Measurements from ENCODE around the gene IL34.
A peak's percentile ranks its signal among the peaks of the same experiment; 100 is the strongest.
"Not testable (repeated sequence)": the region's sequence is repeated elsewhere in the genome, so short reads cannot be mapped to it uniquely, and the experiment has no call there.

Gene IL34

DNA sequence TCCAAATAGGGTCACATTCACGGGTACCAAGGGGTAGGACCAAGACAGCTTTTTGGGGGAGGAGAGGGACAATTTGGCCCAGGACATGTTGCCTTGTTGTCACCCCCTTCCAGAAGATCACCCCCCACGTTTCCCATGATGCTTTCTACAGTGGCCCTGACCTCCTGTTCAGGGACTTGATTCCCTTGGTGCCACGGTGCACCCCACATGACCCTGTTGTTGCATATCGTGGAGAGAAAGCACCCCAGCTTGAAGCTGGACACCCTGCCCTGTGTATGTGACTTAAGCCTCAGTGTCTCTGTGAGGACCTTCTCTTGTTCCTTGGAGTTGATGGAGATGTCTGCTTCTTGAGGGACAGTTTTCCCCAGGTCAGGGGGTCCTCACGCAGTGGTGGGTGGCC is 12.6 kb downstream of the IL34 start:
- DNase-seq (ENCODE audit: low read depth): no peak

DNA sequence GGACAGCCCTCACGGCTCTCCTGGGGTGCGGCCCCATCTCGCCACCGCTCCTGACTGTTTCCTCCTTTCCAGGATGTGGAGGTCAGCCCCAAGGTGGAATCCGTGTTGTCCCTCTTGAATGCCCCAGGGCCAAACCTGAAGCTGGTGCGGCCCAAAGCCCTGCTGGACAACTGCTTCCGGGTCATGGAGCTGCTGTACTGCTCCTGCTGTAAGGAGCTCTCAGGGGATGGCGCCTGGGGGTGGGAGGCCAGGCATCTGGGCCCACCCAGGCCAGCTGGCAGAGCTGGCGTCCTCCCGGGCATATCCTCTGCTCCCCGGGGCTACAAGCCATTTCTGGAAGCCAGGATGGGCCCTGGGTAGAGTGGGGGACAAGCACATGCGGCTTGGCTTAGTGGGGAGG is 13.2 kb downstream of the IL34 start:
- no peak for DNase-seq (ENCODE audit: low read depth)

DNA sequence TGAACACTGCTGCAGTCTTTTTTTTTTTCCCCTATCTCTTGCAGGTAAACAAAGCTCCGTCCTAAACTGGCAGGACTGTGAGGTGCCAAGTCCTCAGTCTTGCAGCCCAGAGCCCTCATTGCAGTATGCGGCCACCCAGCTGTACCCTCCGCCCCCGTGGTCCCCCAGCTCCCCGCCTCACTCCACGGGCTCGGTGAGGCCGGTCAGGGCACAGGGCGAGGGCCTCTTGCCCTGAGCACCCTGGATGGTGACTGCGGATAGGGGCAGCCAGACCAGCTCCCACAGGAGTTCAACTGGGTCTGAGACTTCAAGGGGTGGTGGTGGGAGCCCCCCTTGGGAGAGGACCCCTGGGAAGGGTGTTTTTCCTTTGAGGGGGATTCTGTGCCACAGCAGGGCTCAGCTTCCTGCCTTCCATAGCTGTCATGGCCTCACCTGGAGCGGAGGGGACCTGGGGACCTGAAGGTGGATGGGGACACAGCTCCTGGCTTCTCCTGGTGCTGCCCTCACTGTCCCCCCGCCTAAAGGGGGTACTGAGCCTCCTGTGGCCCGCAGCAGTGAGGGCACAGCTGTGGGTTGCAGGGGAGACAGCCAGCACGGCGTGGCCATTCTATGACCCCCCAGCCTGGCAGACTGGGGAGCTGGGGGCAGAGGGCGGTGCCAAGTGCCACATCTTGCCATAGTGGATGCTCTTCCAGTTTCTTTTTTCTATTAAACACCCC is 13.8 kb downstream of the IL34 start:
- no peak for DNase-seq (ENCODE audit: low read depth)

DNA sequence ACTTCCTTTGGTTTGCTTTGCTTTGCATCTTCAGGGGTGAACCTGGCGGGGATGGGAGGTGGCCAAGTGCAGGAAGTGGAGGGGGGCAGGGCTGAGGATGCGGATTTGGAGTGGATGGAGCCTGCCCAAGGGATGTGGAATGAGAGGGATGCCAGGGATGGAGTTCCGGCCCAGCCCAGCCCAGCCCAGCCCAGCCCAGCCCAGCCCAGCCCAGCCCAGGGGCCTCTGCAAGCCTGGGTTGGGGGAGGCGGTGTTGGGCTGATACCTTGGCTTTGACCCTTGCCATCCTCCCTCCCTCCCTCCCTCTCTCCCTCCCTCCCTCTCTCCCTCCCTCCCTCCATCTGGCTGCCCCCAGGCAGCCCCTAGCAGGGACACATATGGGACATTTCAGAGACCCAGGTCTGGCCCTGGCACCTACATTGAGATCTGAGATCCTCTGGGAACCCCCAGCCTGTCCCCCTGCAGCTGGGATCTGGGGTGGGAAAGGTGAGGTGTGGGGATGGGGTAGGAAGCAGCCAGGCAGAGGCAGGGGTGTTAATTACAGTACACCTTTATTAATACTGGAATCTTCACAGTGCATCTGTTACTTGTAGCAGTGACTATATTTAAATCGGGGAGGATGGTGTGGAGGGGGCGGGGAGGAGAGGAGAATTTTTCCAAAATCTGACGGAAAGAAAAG is 14.5 kb downstream of the IL34 start:
- DNase-seq (ENCODE audit: low read depth): no peak

DNA sequence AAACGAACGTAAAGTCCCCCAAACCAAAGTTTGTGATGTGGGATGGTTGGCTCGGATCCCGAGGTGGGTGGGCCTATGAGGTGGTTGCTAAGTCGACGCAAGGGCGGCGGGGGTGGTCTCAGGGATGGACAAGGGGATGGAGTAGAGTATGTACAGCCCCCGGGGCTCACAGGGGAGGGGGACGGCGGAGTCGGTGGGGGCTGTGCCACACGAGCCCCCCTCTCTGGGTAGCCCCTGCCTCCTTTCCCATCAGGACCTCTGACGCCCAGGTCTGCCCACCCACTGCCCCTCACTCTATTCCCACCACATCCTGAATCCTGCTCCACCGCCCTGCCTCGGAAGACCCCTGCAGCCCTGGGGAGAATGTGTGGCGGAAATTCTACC is 15.2 kb downstream of the IL34 start:
- DNase-seq (ENCODE audit: low read depth): no peak

DNA sequence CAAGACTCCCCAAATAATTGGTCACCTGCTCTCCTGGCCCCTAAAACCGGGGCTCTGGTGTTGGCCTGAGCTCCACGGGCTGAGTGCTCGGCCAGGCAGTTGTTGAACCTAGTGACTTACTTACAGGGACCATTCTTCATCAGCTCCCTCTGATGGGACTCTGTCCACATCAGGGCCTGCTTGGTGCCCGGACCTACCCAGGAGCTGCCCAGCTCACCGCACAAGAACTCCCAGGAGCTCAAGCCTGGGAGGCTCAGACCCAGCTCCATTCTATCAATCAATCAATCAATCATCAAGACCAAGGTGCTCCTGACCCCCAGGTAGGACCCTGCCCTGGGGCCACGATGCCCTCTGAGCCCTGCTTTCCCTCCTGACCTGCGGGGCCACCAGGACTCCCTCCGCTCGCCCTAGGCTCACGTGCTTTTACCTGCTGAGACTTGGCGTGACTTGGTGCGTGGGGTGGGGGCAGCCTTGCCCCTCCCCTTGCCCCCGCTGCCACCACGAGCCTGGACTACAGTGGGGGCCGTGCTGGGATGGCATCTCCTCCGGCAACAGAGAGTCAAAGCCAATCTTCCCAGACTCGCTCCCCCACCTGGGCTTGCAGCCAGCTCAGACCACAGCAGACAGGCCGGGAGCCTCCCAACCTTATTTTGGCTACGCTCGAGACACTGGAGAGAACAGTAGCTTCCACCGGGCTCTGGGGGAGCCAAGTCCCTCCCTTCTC is 15.7 kb downstream of the IL34 start:
- DNase-seq (ENCODE audit: low read depth): peak; percentile 52

DNA sequence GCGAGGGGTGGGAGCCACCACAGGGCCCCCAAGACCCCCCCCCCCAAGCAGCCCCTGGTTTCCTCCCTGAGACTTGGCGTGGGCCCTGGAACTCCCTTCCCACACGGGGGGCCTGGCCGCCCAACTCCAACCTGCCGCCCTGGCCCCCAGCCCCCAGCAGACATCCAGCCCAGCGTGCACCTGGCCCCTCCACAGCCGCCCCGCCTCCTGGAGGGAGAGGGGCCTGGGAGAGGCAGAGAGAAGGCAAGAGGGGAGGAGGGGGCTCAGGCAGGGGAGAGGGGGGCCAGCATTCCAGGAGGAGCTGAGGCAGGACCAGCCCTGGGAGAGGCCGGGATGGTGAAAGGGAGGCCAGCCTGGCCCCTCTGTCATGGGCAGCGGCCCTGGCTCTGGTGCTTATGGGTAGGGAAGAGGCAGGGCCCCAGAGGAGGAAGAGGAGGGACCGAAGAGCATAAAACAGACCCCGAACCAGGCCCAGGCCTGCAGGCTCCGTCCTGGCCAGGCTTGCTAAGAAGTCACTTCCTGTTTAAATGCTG is 16.7 kb downstream of the IL34 start:
- no peak for DNase-seq (ENCODE audit: low read depth)

DNA sequence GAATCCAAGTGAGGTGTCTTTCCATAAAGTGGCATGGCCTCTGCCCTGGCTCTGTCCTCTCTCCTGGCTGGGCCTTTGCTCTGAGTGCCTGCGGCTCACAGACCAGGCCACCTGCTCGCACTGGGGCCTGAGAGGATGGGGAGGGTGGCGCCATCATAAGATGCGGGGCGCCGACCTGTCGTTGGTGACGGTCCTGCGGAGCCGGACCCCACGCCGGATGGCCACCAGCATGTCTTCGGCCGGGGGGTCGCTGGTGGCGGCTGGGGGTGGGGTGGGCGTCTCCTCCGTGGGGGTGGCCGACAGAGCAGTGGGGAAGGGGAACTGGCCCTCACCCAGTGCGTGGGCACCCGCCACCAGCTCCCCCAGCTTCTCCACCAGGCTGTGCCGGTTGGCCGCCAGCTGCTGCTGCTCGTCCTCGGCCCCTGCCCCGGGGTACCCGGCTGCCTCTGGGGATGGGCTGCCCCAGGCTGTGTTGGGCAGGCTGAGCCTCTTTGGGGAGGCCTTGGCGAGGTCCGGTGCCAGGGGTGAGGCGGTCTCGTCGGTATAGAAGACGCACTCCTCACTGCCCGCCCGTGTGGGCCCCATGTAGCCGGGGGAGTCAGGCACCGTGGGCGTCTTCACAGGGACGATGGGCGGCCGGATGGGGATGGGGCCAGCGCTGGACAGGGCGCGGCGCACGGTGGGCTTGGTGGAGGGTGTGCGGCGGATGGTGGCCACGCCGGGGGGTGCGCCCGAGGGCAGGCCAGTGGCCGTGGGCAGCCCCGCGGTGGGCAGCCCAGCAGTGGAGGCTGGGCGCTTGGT is 17.4 kb downstream of the IL34 start:
- DNase-seq (ENCODE audit: low read depth): no peak

DNA sequence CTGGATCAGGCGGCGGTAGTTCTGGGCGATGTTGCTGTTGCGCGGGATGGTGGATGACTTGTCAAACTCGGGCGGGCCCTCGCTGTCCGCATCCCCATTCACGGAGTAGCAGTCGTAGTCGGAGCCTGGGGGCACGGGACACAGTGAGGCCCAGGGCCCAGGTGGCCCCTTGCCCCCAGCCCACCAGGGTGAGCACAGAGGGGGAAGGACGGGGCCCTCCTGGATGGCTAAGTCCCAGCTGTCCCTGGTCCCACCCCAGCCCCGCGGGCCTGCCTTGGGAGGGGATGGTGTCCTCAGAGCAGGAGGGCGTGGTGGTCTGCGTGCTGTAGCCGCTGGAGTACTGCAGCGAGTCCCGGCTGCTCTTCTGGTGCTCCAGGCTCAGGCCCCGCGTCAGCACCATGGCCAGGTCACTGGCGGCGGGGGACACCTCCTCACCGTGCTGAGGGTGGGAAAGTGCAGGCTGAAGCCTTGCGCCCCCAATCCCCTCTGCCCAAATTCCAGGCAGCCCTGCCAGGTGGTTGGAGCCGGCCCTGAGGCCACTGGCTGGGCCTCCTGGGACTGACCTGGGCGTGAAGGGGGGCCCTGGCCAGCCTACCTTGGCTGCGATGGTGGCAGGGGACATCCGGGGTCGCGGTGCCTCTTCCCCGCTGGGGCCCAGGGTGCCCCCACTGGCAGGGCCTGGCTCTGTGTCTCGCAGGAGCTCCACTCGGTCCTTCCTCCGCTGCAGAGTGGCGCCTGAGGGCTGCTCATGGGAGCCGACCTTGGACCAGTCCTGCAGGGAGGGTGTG is 18.2 kb downstream of the IL34 start:
- no peak for DNase-seq (ENCODE audit: low read depth)

DNA sequence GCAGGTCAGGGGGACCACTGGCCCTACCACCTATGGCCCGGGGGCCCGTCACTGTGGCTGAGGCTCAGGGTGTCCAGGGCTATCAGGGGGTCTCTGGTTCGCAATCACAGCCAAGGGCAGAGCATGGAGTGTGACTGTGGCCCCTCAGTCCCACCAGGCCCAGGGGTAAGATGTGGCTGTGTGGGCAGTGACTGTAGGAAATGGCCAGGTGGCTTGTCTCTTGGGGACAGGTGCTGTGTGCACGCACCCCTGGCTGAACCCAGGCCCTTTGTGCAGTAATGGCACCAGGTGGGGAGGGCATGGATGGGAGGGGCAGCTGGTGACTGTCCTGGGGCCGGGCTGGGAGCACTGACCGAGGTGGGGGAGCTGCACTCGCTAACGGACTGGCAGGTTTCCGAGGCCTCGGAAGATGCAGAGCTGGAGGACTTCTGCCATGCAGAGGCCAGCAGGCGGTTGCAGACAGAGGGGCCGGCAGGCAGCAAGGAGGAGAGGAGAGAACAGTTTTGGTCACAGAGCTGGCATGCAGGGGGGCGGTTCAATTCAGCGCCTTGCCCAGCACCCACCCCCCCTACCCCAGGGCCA is 18.8 kb downstream of the IL34 start:
- DNase-seq (ENCODE audit: low read depth): no peak

DNA sequence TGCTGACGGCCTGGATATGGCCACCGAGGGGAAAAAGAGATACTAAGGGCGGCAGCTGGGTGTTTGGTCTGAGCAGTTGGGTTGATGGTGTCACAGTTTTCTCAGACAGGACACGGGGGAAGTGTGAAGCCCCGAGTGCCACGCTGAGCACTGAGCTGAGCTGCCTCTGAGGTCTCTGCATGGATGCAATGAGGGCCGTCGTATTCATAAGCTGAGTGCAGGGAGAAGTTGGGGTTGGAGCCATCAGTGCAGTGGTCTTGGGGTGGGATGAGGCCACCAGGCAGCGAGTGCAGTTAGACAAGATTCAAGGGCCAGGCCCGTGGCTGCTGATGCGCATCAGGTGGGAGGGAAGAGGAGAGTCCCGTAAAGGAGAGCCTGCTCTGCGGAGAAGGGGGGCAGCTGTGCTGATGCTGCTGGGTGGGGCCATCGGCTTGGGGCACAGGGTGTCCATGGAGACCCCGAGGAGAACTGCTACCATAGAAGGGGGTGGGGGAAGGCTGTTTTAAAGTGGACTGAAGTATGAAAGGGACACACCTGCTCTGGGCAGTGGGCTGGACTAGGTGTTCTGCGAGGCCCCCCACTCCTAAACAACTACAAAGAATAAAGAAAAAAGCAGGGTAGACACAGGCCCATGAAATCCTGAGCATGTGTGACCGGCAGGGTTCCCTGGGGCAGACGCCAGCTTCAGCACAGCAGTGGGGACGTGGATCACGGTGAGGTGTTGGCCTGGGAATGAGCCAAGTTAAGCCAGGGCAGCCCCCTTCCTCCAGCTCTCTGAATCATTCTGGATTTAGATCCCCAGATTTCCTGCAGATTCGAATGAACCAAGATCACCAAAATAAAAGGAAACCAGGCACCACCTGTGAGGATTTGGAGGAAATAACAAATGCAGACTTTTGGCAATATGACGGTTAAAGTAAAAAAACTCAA is 19.7 kb downstream of the IL34 start:
- no peak for DNase-seq (ENCODE audit: low read depth)

DNA sequence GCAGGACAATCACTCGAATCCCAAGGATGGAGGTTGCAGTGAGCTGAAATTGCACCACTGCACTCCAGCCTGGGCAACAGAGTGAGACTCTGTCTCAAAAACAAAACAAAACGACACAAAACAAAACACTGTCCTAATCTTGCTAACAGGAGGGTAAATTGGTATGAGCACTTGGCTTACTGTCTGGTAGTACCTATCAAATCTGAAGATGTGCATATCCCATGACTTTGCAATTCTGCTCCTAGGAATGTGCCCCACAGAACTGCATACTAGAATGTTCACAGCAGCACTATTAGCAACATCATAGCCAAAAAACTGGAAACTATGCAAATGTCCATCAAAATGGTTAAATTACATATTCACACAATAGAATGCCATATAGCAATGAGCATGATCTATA is 23.8 kb downstream of the IL34 start:
- no peak for DNase-seq (ENCODE audit: low read depth)

DNA sequence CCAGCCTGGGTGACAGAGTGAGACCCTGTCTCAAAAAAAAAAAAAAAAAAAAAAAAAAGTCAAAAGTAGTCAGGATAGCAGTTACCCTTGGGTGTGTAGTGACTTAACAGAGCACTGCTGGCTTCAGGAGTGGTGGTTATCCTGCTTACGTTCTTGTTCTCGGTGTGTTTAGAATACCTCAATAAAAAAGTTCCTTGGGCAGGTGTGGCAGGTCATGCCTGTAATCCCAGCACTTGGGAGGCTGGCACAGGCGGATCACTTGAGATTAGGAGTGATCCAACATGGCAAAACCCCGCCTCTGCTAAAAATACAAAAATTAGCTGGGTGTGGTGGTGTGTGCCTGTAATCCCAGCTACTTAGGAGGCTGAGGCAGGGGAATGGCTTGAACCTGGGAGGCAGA is 24.6 kb downstream of the IL34 start:
- DNase-seq (ENCODE audit: low read depth): not testable (repeated sequence)

DNA sequence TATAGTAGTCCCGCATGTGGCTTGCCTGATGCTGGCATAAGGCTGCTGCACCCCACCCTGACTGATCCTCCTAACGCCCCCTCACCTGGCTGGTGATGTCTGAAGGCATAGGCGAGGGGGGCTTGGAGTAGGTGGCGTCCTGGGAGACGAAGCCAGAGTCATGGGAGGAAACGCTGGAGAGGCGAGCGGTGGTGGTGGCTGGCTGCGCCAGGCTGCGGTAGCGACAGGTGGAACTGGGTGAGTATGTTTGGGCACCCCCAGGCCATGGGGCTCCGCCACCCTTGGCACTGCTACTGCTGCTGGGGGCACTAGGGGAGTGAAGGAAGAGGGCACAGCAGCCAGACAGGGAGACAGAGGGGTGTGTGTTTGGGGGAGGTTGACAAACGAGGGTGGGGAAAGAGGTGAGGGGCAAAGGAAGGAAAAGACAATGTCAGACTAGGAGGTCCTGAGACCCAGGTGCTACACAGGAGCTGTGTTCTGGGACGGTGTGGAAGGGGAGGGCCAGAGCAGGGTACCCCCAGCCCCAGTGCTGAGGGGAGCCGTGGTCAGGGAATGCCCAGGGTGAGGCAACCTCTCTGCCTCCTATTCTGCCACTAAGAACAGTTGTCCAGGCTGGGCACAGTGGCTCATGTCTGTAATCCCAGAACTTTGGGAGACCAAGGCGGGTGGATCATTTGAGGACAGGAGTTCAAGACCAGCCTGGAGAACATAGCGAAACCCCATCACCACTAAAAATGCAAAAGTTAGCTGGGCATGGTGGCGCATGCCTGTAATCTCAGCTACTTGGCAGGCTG is 28.1 kb downstream of the IL34 start:
- DNase-seq (ENCODE audit: low read depth): no peak

DNA sequence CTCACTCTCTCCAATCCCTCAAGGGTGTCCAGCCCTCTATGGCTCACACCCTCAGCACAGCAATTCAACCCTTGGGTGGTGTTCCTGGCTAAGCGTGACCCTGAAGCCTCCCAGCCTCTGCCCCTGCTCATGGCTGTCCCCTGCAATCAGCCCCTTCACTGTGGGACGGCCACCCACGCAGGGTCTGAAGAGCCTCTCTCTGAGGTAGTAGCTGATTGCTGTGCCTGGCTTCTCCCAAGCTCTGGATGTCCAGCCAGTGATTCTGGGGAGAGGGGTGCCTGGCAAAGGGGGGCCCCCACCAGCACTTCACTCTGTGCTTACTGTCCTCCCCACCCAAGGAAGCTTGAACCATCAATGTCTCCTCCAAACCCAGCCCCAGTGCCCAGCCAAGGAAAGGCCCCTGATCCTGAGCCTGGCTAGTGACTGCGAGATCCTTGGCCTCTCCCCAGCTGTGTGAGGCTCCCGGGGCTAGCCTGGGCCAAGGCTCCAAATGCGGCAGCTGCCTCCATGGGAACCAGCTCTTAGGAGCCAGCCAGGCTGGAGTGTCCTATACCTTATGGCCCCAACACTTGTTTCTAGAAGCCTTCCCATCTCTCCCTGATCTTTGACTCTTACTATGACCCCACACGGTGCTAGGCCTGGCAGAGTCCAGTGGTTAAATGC is 29.6 kb downstream of the IL34 start:
- no peak for DNase-seq (ENCODE audit: low read depth)

DNA sequence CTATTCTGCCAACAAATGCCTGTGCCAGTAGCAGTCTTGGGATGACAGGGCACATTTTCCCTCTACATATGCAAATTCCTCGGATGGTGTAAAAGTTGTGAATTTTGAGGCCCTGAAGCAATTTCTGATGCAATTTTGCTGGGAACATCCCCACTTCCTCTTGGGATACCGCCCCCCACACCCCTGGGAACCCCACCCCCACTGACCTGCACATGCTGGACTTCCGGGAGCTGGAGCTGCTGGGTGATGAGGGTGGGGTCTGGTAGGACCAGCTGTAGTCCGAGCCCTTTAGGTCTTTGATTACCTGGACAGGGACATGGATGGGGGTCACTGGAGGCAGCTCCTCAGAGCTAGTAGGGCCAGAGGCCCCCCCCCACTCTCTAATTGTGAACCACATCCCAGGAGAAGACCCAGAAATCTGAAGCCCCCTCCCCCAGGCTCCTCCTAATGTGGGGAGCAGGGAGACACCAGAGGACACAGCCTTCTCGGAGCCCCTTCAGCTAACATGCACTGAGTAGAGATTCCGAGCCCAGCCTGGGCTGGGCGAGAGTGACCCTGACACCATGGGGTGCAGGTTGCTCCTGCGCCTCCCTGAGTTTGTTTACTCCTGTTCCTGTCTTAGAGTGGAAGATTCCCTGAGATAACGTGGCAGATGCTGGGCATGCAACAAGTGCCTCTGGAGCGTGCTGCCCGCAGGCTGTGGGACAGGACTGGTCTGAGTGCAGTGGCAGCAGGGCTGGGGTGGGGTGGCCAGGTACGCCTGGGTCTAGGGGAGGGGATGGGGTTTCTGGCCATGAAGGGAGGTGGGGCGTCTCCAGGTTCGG is 30.5 kb downstream of the IL34 start:
- no peak for DNase-seq (ENCODE audit: low read depth)

DNA sequence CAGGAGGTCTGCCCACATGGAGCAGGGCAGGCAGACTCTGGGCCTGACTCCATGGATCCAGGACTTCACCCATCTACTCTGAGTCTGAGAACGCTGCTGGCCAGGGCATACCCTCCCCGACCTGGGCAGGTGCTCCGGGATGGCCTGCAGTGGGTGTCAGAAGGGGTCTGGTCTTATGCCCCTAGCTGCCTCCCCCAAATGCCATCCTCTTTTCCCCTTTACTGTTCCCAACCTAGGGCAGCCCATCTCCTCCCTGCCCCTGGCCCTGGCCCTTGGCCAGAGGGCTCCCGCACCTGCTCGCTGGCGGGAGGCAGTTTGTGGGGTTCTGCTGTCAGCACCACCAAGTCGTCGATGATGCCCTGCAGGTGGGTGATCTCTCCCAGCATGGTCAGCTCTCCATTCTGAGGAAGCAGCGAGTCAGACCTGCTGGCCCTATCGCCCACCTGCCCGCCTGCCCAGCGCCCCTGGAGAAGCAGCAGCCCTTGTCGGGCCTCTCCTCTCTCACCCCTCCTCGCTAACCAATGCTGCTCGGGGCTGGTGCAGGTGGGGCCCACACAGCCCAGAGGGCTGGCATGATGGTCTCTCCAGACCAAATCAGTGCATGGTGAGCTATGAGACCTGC is 31.3 kb downstream of the IL34 start:
- no peak for DNase-seq (ENCODE audit: low read depth)

Data from amniotic epithelial cell (primary cell).